GM06990 (cell line): Measurements from ENCODE around the gene NECTIN2.

ENCODE experiments used
- DNase-seq: peaks from one replicate; pipeline ENCODE4 v3.0.0-alpha.2; 2011; ENCODE audit not compliant: insufficient read length; ENCODE audit errors: extremely low read depth
- H3K27me3 ChIP-seq: replicated peaks from 2 replicates; pipeline ENCODE4 v1.6.0; 2011; ENCODE audit warnings: low read length; ENCODE audit not compliant: control insufficient read depth, insufficient read depth
- H3K36me3 ChIP-seq: 2 replicates; pipeline ENCODE4 v1.5.1; 2011; ENCODE audit warnings: low read length; ENCODE audit not compliant: control insufficient read depth, insufficient read depth
- H3K4me3 ChIP-seq: replicated peaks from 2 replicates; pipeline ENCODE4 v1.5.1; 2011; ENCODE audit warnings: low read depth, mild to moderate bottlenecking, control low read depth, low read length
- TF ChIP-seq, protein P1 (sequence below): IDR thresholded peaks from 2 replicates; pipeline ENCODE4 v1.5.1; 2011; ENCODE audit warnings: low read length, control low read depth, mild to moderate bottlenecking, inconsistent platforms; ENCODE audit not compliant: insufficient read depth, poor library complexity, severe bottlenecking

NECTIN2 gene

DNA sequence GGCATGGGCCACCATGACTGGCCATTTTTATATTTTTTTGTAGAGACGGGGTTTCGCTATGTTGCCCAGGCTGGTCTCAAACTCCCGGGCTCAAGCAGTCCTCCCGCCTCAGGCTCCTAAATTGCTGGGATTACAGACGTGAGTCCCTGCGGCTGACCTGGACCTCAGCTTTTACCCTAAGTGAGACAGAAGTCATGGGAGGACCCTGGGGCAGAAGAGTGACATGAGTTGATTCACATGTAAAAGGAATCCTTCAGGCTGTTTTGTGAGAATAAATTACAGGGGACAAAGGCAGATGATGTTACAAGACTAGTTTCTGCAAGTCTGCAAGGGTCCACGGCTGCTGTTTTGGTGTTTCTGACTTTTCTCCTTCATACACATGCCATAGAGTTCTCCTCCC lies 39.8 kb upstream of the NECTIN2 start:
- Histone ChIP-seq H3K27me3 (no peaks in the 10 kb centered on the region; the same call in 1 of the 2 replicates), H3K36me3 (no peaks in the 10 kb centered on the region), H3K4me3 (no peak overlapping the region)
- DNase-seq = no peak
- TF ChIP-seq, protein P1, sequence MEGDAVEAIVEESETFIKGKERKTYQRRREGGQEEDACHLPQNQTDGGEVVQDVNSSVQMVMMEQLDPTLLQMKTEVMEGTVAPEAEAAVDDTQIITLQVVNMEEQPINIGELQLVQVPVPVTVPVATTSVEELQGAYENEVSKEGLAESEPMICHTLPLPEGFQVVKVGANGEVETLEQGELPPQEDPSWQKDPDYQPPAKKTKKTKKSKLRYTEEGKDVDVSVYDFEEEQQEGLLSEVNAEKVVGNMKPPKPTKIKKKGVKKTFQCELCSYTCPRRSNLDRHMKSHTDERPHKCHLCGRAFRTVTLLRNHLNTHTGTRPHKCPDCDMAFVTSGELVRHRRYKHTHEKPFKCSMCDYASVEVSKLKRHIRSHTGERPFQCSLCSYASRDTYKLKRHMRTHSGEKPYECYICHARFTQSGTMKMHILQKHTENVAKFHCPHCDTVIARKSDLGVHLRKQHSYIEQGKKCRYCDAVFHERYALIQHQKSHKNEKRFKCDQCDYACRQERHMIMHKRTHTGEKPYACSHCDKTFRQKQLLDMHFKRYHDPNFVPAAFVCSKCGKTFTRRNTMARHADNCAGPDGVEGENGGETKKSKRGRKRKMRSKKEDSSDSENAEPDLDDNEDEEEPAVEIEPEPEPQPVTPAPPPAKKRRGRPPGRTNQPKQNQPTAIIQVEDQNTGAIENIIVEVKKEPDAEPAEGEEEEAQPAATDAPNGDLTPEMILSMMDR = no peak

DNA sequence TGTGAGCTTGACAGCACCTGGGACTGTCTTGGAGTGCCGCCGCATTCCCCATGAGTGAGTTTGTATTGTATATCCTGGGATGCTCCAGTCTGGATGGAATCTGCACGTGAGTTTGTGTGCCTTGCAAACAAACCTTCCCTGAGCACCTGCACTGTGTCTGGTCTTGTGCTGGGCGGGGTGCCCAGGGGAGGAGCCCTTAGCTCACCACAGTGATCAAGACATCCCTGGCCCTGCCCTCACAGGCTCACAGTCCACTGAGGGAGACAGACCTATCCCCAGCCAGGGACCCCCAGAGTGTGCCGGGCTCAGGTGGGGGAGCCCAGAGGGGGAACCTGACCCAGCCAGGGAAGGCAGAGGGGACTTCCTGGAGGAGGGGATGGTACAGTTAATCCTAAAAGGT lies 38.9 kb upstream of the NECTIN2 start:
- no peak overlapping the region for H3K4me3 ChIP-seq
- TF ChIP-seq, protein P1 = no peak
- no peak for DNase-seq
- H3K27me3 ChIP-seq = no peaks in the 10 kb centered on the region; the same call in 1 of the 2 replicates
- no peaks in the 10 kb centered on the region for H3K36me3 ChIP-seq

DNA sequence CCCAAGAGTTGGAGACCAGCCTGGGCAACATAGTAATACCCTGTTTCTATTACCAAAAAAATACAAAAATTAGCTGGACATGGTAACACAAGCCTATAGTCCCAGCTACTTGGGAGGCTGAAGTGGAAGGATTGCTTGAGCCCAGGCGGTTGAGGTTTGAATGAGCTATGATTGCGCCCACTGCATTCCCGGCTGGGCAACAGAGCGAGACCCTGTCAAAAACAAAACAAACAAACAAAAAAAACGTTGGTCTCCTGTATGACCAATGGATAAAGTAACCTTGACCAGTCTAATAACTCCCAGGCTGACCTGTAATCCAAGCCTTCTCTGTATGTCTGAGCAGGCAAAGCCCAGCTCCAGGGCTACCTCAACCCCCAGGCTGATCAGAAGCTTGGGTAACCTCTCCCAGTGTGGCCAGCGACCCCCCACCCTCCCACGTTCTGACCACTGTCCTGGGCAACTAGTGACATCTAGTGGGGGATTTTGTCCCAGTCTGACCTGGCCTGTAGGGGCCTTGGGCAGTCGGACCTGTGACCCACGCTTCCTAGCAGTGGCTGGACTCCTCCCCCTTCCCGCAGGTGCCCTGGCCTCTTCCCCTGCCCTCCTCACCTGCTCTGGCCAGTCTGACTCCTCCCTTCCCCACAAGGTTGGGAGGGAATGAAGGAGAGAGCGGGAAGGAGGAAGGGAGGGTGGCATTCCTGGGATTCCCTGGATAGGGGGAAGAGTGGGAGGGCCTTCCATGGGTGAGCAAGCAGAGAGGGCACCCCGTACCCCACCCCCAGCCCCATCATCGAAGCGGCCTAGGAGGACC lies 38.2 kb upstream of the NECTIN2 start:
- no peaks in the 10 kb centered on the region; the same call in 1 of the 2 replicates for H3K27me3 ChIP-seq
- H3K4me3 ChIP-seq = no peak overlapping the region
- no peaks in the 10 kb centered on the region for H3K36me3 ChIP-seq
- DNase-seq = no peak
- TF ChIP-seq, protein P1 = peak; percentile 47

DNA sequence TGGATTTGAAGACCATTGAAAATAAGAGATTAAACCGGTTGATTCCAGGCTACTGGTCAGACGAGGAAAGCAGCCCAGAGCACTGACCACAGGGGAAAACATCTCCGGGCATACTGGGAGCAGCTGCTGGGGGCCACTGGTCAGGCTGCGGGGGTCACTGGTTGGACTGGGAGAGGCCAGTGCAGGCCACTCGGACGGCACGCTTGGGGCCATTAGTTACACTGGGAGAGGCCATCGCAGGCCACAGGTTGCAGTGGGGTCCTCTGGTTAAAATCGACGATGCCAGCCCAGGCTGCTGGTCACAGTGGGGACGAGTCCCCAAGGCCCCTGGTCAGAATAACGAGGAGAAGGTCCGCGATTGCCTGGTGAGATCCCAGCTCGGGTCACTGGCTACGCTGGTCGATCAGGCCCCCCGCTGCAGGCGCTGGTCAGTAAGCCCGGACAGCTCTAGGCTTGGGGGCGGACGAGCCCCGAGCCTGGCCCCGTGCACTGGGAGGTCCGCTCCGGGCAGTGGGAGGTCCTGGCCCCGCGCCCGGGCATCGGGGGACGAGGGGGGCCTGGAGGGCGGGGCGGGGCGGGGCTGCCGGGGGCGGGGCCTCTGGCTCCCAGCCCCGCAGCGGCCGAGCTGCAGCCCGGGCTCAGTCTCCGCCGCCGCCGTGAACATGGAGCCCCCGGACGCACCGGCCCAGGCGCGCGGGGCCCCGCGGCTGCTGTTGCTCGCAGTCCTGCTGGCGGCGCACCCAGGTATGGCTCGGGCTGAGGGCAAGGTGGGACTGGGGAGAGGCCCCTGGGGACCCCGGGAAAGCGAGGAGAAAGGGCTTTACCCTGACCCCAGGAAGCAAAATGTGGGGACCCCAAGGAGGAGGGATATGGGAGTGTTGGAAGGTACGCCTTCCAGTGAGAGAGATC lies 37.4 kb upstream of the NECTIN2 start, which contains the start of gene BCAM:
BCAM (plus strand) TSS at position 641 of the 909 bp plus-strand sequence; CDS start at position 663, 22 bp downstream.
- no peak for DNase-seq
- Histone ChIP-seq H3K4me3 (no peak within 1 kb of the TSS), H3K36me3 (no peaks in the 10 kb centered on the region), H3K27me3 (no peaks in the 10 kb centered on the region; the same call in 1 of the 2 replicates)
- TF ChIP-seq, protein P1 = no peak

DNA sequence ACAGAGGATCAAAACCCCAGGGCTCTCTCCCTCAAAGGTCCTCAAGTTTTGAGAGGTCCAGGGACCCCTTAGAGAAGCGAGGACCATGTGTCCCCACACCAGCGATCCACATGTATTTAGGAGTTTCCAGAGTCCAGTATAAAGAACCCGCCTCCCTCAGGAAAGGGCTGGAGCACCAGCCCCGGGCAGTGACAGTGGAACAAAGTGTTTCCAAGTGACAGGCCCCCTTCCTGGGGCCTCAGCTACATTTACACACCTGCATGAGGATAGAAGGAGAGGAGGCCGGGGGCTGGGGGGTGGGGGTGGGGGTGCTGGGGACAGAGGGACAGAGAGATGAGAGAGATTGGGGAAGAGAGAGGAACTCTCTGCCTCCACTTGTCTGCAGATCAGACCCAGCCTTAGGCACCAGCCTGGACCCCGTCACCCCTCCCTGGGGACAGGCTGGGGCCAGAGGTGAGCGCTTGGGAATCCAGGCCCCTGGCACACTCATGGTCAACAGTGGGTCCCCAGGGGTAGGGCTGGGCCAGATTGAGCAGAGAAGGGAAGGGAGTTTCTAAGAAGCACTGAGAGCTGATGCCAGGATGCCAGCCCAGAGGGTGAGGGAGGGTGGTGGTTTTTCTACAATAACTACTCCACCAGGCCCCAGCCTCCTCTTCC lies 36.4 kb upstream of the NECTIN2 start:
- H3K27me3 ChIP-seq = no peaks in the 10 kb centered on the region; the same call in 1 of the 2 replicates
- H3K4me3 ChIP-seq = no peak overlapping the region
- no peak for DNase-seq
- H3K36me3 ChIP-seq = no peaks in the 10 kb centered on the region
- TF ChIP-seq, protein P1 = no peak
